NCI-H510A treated with DMSO at 0.1 percent for 48 hours (cell line): ENCODE data around the gene SSR3.

ENCODE experiments used
- DNase-seq: peaks from one replicate; lab custom pipeline; 2025; lab: John Stamatoyannopoulos, UW

Gene SSR3

GRCh38 chr3:156491192-156491591, 63.7 kb downstream of the SSR3 start:
- DNase-seq = no peak
